Measurements from ENCODE around the gene RC3H1.

The RC3H1 gene

DNA sequence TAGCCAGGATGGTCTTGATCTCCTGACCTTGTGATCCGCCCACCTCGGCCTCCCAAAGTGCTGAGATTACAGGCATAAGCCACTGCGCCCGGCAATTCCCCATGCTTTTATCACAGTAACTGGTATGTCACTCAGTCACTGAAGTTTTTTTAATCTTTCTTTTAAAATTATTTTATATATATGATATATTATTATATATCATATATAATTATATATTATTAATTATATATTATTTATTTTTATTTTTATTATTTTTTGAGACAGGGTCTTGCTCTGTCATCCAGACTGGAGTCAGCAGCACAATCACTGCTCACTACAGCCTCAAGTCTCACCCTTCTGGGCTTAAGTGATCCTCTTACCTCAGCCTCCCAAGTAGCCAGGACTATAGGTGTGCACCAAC lies 18.3 kb downstream of the RC3H1 start:
- H3K36me3 ChIP-seq (ENCODE audit: control insufficient read depth in 2 of 2, insufficient read depth in 1 of 2, low read length in 2 of 2) = peaks cover 0 to 5% of the 10 kb centered on the region in 2 experiments; a peak in 2 of 3 replicates
- H3K9me3 ChIP-seq (ENCODE audit: control insufficient read depth, insufficient read depth, low read depth, low read length) = no peaks in the 10 kb centered on the region
- peaks cover 4% of the 10 kb centered on the region; the same call in 1 of the 2 replicates for H3K4me1 ChIP-seq (ENCODE audit: control insufficient read depth, insufficient read depth, low read length)
- ChIA-PET POLR2A (interaction anchor here (0.6 kb wide), 1 partner anchor 46 kb away, joined by 4 read pairs; no protein-coding TSS in a partner anchor), CTCF (no interaction called here)
- H3K4me3 ChIP-seq (ENCODE audit: low read depth, low read length) = no peak overlapping the region
- H3K27ac ChIP-seq (ENCODE audit: extremely low read depth, low read depth, low read length) = no peak overlapping the region
- TF ChIP-seq ZNF658 (tag by site-specific recombination; IDR thresholded peaks at IDR 0.05) (no peak), ZNF426 (tag by site-specific recombination; IDR thresholded peaks at IDR 0.05) (no peak), ZNF248 (tag by site-specific recombination; IDR thresholded peaks at IDR 0.05) (no peak), ZNF394 (tag by site-specific recombination; IDR thresholded peaks at IDR 0.05; ENCODE audit: borderline replicate concordance) (no peak), ZNF2 (tag by site-specific recombination; IDR thresholded peaks at IDR 0.05) (no peak), ZNF146 (tag by site-specific recombination; IDR thresholded peaks at IDR 0.05) (no peak), ZNF501 (tag by site-specific recombination; IDR thresholded peaks at IDR 0.05) (no peak), ZNF560 (tag by site-specific recombination; IDR thresholded peaks at IDR 0.05; ENCODE audit: borderline replicate concordance) (no peak), PRDM1 (tag by site-specific recombination; IDR thresholded peaks at IDR 0.05) (no peak), ZNF211 (tag by site-specific recombination; IDR thresholded peaks at IDR 0.05; ENCODE audit: low read depth) (no peak), ZNF510 (tag by site-specific recombination; IDR thresholded peaks at IDR 0.05; ENCODE audit: insufficient replicate concordance) (no peak), ZNF292 (tag by site-specific recombination; IDR thresholded peaks at IDR 0.05; ENCODE audit: borderline replicate concordance, low read depth) (no peak)
- TF ChIP-seq, protein P1, sequence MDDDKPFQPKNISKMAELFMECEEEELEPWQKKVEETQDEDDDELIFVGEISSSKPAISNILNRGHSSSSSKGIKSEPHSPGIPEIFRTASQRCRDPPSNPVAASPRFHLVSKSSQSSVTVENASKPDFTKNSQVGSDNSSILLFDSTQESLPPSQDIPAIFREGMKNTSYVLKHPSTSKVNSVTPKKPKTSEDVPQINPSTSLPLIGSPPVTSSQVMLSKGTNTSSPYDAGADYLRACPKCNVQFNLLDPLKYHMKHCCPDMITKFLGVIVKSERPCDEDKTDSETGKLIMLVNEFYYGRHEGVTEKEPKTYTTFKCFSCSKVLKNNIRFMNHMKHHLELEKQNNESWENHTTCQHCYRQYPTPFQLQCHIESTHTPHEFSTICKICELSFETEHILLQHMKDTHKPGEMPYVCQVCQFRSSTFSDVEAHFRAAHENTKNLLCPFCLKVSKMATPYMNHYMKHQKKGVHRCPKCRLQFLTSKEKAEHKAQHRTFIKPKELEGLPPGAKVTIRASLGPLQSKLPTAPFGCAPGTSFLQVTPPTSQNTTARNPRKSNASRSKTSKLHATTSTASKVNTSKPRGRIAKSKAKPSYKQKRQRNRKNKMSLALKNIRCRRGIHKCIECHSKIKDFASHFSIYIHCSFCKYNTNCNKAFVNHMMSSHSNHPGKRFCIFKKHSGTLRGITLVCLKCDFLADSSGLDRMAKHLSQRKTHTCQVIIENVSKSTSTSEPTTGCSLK (tag by site-specific recombination; IDR thresholded peaks at IDR 0.05) = no peak
- TF ChIP-seq, protein P2, sequence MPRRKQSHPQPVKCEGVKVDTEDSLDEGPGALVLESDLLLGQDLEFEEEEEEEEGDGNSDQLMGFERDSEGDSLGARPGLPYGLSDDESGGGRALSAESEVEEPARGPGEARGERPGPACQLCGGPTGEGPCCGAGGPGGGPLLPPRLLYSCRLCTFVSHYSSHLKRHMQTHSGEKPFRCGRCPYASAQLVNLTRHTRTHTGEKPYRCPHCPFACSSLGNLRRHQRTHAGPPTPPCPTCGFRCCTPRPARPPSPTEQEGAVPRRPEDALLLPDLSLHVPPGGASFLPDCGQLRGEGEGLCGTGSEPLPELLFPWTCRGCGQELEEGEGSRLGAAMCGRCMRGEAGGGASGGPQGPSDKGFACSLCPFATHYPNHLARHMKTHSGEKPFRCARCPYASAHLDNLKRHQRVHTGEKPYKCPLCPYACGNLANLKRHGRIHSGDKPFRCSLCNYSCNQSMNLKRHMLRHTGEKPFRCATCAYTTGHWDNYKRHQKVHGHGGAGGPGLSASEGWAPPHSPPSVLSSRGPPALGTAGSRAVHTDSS (tag by site-specific recombination; IDR thresholded peaks at IDR 0.05) = no peak
- TF ChIP-seq, protein P3, sequence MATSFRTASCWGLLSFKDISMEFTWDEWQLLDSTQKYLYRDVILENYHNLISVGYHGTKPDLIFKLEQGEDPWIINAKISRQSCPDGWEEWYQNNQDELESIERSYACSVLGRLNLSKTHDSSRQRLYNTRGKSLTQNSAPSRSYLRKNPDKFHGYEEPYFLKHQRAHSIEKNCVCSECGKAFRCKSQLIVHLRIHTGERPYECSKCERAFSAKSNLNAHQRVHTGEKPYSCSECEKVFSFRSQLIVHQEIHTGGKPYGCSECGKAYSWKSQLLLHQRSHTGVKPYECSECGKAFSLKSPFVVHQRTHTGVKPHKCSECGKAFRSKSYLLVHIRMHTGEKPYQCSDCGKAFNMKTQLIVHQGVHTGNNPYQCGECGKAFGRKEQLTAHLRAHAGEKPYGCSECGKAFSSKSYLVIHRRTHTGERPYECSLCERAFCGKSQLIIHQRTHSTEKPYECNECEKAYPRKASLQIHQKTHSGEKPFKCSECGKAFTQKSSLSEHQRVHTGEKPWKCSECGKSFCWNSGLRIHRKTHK (tag by site-specific recombination; IDR thresholded peaks at IDR 0.05) = no peak
- TF ChIP-seq, protein P4, sequence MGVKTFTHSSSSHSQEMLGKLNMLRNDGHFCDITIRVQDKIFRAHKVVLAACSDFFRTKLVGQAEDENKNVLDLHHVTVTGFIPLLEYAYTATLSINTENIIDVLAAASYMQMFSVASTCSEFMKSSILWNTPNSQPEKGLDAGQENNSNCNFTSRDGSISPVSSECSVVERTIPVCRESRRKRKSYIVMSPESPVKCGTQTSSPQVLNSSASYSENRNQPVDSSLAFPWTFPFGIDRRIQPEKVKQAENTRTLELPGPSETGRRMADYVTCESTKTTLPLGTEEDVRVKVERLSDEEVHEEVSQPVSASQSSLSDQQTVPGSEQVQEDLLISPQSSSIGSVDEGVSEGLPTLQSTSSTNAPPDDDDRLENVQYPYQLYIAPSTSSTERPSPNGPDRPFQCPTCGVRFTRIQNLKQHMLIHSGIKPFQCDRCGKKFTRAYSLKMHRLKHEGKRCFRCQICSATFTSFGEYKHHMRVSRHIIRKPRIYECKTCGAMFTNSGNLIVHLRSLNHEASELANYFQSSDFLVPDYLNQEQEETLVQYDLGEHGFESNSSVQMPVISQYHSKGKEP (tag by site-specific recombination; IDR thresholded peaks at IDR 0.05) = no peak
- TF ChIP-seq, protein P5, sequence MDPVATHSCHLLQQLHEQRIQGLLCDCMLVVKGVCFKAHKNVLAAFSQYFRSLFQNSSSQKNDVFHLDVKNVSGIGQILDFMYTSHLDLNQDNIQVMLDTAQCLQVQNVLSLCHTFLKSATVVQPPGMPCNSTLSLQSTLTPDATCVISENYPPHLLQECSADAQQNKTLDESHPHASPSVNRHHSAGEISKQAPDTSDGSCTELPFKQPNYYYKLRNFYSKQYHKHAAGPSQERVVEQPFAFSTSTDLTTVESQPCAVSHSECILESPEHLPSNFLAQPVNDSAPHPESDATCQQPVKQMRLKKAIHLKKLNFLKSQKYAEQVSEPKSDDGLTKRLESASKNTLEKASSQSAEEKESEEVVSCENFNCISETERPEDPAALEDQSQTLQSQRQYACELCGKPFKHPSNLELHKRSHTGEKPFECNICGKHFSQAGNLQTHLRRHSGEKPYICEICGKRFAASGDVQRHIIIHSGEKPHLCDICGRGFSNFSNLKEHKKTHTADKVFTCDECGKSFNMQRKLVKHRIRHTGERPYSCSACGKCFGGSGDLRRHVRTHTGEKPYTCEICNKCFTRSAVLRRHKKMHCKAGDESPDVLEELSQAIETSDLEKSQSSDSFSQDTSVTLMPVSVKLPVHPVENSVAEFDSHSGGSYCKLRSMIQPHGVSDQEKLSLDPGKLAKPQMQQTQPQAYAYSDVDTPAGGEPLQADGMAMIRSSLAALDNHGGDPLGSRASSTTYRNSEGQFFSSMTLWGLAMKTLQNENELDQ (tag by site-specific recombination; IDR thresholded peaks at IDR 0.05; ENCODE audit: low read depth) = no peak
